ENCODE results near the gene TSC2.
"Not testable (repeated sequence)": the region's sequence is repeated elsewhere in the genome, so short reads cannot be mapped to it uniquely, and the experiment has no call there.

TSC2 gene

DNA sequence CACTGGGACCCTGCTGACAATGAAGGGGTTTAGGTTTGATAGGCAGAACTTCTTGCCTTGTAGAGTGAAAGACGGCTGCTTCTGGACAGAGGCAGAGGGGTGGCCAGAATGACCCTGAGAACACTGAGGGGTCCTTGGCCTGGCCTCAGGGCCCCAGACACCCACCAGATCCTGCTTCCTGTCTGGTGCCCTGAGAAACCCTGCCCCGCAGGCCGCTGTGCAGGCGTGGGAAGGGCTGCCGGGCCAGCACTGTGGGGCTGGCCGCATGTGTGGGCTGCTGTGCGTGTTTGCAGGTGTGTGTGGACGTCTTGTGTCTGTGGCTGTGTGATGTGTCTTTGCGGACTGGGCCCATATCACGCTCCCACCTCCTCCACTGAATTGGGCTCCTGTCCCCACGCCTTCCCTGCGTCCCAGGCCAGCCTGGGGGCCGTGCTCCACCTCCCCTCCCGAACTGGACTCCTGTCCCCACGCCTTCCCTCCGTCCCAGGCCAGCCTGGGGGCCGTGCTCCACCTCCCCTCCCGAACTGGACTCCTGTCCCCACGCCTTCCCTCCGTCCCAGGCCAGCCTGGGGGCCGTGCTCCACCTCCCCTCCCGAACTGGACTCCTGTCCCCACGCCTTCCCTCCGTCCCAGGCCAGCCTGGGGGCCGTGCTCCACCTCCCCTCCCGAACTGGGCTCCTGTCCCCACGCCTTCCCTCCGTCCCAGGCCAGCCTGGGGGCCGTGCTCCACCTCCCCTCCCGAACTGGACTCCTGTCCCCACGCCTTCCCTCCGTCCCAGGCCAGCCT lies 13.7 kb upstream of the TSC2 start:
- not testable (repeated sequence) for H3K27me3 Mint-ChIP-seq, H3K4me3 Mint-ChIP-seq, H3K9me3 Mint-ChIP-seq, H3K27ac Mint-ChIP-seq, H3K36me3 Mint-ChIP-seq, H3K4me1 Mint-ChIP-seq

DNA sequence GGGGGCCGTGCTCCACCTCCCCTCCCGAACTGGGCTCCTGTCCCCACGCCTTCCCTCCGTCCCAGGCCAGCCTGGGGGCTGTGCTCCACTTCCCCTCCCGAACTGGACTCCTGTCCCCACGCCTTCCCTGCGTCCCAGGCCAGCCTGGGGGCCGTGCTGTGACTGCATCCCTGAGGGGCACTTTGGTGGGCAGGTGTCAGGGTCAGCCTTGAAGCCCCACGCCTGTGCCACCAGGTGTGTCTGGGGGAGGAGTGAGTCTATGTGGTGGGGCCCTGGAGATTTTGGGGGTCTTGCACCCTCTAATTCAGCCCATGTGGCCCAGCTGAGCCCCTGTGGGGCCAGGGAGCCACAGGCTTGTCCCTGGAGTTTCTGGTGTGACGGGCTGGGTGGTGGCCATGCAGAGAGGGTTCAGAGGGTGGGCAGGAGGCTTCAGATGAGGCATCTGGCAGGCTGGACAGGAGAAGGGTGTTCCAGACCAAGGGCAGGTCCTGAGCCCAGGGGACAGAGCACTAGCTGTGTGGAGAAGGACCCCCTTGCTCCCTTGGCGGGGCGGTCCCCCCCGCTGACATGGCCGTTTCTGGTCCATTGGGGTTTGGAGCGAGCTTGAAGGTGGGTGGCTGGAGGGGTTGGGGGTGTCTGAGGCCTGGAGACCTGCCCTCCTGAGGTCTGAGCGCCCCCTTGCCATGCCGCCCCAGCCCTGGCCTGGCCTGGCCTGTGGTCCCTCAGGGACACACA lies 12.9 kb upstream of the TSC2 start:
- no peak overlapping the region for H3K4me3 Mint-ChIP-seq
- no peaks in the 10 kb centered on the region for H3K4me1 Mint-ChIP-seq
- no peaks in the 10 kb centered on the region for H3K9me3 Mint-ChIP-seq
- H3K27me3 Mint-ChIP-seq: no peaks in the 10 kb centered on the region
- H3K36me3 Mint-ChIP-seq: no peaks in the 10 kb centered on the region
- no peak overlapping the region for H3K27ac Mint-ChIP-seq

DNA sequence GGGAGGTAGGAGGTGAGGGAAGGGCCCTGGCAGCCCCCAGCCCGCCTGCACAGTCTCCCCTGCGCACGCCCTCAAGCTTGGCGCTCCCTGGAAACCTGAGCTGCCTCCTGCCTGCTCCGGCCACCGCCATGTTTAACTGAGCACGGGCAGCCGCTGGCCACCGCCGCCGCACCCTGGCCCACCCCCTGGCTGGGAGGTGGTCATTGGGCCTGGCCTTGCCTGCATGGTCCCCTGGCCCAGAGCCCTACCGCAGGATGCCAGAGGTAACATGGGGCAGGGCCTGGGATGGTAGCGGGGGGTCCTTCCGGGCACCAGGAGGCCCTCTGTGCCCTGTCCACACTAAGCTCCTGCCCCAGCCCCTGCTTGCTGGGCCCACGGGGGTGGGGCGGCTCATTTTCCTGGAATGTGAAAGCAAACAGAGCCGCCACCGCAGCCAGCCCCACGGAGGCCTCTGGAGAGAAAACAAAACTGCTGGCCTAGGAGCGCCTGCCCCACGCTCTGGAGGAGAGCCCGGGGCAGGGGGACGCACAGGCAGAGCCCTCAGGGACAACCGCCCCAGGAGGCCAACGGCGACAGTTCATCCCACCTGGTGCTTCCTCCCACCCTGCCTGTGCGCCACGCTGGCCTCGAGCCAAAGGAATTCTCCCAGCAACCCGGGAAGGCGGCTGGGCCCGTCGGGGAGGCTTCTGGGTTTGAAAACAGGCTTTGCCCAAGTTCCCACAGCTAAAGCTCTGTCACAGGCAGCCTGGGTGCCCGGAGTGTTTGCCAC lies 12.2 kb upstream of the TSC2 start:
- Mint-ChIP-seq H3K27me3 (no peaks in the 10 kb centered on the region), H3K36me3 (no peaks in the 10 kb centered on the region), H3K4me3 (no peak overlapping the region), H3K9me3 (no peaks in the 10 kb centered on the region), H3K4me1 (no peaks in the 10 kb centered on the region), H3K27ac (no peak overlapping the region)

DNA sequence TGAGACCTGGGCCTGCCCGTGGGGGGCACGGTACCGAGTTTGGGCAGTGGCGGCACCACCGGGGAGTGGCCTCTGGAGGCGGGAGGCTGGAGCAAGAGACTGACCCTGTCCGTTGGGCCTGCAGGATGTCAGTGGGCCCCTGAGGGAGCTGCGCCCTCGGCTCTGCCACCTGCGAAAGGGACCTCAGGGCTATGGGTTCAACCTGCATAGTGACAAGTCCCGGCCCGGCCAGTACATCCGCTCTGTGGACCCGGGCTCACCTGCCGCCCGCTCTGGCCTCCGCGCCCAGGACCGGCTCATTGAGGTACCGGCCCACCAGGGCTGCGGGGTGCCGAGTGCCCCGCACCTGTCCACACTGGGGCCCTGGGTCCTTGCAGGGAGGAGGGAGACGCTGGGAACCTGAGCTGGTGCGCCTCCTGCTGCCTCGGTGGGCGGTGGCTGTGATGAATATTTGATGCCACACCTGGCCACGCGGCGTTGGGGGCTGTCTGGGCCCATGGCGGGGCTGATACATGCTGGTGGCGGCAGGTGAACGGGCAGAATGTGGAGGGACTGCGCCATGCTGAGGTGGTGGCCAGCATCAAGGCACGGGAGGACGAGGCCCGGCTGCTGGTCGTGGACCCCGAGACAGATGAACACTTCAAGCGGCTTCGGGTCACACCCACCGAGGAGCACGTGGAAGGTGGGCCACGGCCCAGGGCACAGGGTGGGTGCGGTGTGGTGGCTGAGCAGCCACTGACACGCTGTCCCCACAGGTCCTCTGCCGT lies 11.4 kb upstream of the TSC2 start:
- no peaks in the 10 kb centered on the region for H3K36me3 Mint-ChIP-seq

GRCh38 chr16:2037115-2037514 lies 10.7 kb upstream of the TSC2 start:
- H3K4me3 Mint-ChIP-seq: no peak overlapping the region
- no peaks in the 10 kb centered on the region for H3K36me3 Mint-ChIP-seq
- H3K4me1 Mint-ChIP-seq: no peaks in the 10 kb centered on the region
- H3K27ac Mint-ChIP-seq: no peak overlapping the region
- H3K9me3 Mint-ChIP-seq: no peaks in the 10 kb centered on the region
- no peaks in the 10 kb centered on the region for H3K27me3 Mint-ChIP-seq

More for the DNA sequence above, 11.4 kb upstream of the TSC2 start:
- Mint-ChIP-seq H3K9me3 (no peaks in the 10 kb centered on the region), H3K4me1 (no peaks in the 10 kb centered on the region), H3K4me3 (no peak overlapping the region), H3K27ac (no peak overlapping the region), H3K27me3 (no peaks in the 10 kb centered on the region)

GRCh38 chr16:2037647-2038381 lies 10.0 kb upstream of the TSC2 start:
- H3K4me3 Mint-ChIP-seq: no peak overlapping the region
- no peak overlapping the region for H3K27ac Mint-ChIP-seq
- H3K9me3 Mint-ChIP-seq: no peaks in the 10 kb centered on the region
- no peaks in the 10 kb centered on the region for H3K36me3 Mint-ChIP-seq
- no peaks in the 10 kb centered on the region for H3K4me1 Mint-ChIP-seq
- no peaks in the 10 kb centered on the region for H3K27me3 Mint-ChIP-seq

GRCh38 chr16:2038382-2039231 lies 9.2 kb upstream of the TSC2 start:
- Mint-ChIP-seq H3K27ac (no peak overlapping the region), H3K4me1 (no peaks in the 10 kb centered on the region), H3K27me3 (no peaks in the 10 kb centered on the region), H3K4me3 (no peak overlapping the region), H3K9me3 (no peaks in the 10 kb centered on the region), H3K36me3 (no peaks in the 10 kb centered on the region)

DNA sequence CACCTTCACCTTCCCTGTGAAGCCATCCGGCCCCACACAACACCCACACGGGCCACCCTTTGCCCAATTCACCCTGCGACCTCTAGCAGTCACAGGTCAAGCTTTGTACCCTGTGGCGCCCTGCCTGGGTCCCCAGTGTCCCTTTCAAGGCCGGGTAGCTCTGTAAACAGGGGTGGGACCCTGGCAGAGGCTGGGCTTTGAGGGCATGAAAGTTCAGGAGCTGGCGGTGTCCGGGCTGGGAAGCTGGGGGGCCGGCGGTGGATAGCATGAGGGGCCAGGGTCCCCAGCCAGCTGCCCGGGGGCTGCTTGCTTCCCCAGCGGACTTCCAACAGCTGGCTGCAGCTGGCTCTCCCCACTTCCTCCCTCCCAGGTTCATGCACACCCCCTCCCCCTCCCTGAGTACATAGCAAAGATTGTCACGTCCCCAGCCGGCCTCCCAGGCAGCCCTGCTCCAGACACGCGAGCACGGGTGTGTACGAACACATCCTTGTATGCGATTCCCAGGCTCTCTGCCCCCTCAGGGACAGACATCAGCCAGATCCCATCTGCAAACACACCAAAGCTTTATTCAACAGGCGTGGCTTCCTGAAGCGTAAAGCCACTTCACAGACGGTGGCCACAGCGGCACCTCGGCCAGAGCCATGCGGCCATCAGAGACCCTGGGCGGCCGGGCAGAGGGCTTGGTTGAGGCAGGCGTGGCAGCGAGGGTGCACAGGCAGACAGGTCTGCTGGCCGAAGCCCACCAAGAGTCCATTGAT lies 8.3 kb upstream of the TSC2 start:
- no peaks in the 10 kb centered on the region for H3K9me3 Mint-ChIP-seq
- no peak overlapping the region for H3K27ac Mint-ChIP-seq
- no peaks in the 10 kb centered on the region for H3K27me3 Mint-ChIP-seq
- no peaks in the 10 kb centered on the region for H3K4me1 Mint-ChIP-seq
- H3K36me3 Mint-ChIP-seq: no peaks in the 10 kb centered on the region
- no peak overlapping the region for H3K4me3 Mint-ChIP-seq

DNA sequence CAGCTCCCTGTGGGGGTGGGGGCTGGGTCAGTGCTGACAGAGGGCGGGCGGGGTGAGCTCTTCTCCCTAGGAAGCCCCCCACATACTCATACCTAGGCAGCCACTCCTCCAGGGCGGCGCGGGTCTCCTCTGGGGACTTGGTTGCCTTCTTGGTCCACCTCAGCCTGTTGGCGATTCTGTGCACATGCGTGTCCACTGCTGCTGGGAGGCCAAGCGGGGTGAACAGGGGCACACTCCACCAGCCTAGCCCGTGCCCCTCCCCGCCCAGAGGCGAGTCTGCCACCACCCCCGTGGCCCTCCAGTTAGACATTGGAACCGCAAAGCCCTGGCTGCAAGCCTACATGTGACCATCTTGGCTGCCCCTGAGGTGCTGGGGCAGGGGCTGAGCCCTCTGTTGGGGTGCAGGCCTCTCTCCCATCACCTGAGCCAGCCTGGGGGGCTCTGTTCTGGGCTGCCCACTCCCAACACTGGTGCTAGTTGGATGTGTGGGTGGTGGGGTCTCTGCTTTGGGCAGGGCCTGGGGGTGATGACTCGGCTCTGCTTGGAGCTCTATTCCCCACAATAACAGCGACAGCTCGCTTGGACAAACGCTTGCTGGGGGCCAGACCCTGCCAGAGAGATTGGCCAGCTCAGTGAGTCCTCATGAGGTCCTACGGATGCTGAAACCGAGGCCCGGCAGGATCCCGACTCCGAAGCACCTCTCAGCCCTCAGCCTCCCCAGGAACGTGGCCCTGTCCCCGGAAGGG lies 7.6 kb upstream of the TSC2 start:
- Mint-ChIP-seq H3K27ac (no peak overlapping the region), H3K4me1 (no peaks in the 10 kb centered on the region), H3K36me3 (no peaks in the 10 kb centered on the region), H3K9me3 (no peaks in the 10 kb centered on the region), H3K27me3 (no peaks in the 10 kb centered on the region), H3K4me3 (no peak overlapping the region)

- Mint-ChIP-seq H3K9me3 (no peaks in the 10 kb centered on the region), H3K27me3 (no peaks in the 10 kb centered on the region), H3K4me1 (no peaks in the 10 kb centered on the region), H3K36me3 (no peaks in the 10 kb centered on the region), H3K4me3 (no peak overlapping the region), H3K27ac (no peak overlapping the region)
Measured at GRCh38 chr16:2040787-2041522, 6.8 kb upstream of the TSC2 start.

- Mint-ChIP-seq H3K9me3 (no peaks in the 10 kb centered on the region), H3K36me3 (no peaks in the 10 kb centered on the region), H3K27me3 (no peaks in the 10 kb centered on the region), H3K27ac (no peak overlapping the region), H3K4me1 (peaks cover 9% of the 10 kb centered on the region), H3K4me3 (no peak overlapping the region)
Measured at GRCh38 chr16:2042171-2042985, 5.4 kb upstream of the TSC2 start.

Measured in activated naive CD4-positive, alpha-beta T cell treated with anti-CD3 and anti-CD28 coated beads, Interleukin-2, amount 50 U/mL, for 24 hours (primary cell).